ENCODE measurements around the gene FLNC.

Gene FLNC

DNA sequence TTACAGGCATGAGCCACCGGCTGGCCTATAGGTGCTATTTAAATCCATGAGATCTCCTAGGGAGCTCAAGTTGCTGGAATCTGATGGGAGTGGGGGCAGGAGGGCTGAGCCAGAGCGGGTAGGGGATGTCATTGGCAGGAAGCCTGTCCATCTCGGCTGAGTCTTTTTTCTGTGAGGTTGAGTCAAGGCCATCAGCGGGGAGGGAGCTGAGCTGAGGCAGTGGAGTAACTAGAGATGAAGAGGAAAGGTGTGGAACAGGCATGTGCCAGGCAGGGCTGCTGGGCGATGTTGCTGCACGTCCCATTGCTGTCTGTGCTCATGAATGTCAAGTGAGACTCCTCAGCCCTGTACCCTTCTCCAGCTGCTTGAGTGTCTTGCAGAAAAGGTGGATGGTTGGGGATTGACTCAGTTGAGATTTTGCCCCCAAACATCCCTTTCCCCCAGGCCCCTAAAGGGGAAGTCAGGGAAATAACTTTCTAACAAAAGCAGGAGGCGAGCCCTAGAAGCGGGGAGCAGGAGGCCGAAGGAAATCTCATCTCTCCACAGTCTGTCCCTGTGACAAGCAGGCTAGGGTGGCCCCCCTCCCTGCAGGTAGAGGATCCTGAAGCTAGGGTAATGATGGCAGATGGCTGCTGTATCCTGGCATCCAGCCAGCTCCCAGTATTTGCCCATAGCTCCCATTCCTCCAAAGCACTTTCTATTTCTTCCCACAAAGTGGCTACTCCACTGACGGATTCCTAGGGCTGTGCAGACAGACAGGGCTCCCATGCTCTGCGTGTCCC is 37.8 kb downstream of the FLNC start:
- Histone ChIP-seq H3K27ac (no peak overlapping the region), H3K4me3 (ENCODE audit: low read depth, low read length) (no peak overlapping the region), H3K27me3 (replicated peaks) (peaks cover 4% of the 10 kb centered on the region), H3K36me3 (replicated peaks) (peaks cover 11% of the 10 kb centered on the region)
- TF ChIP-seq, protein P1, sequence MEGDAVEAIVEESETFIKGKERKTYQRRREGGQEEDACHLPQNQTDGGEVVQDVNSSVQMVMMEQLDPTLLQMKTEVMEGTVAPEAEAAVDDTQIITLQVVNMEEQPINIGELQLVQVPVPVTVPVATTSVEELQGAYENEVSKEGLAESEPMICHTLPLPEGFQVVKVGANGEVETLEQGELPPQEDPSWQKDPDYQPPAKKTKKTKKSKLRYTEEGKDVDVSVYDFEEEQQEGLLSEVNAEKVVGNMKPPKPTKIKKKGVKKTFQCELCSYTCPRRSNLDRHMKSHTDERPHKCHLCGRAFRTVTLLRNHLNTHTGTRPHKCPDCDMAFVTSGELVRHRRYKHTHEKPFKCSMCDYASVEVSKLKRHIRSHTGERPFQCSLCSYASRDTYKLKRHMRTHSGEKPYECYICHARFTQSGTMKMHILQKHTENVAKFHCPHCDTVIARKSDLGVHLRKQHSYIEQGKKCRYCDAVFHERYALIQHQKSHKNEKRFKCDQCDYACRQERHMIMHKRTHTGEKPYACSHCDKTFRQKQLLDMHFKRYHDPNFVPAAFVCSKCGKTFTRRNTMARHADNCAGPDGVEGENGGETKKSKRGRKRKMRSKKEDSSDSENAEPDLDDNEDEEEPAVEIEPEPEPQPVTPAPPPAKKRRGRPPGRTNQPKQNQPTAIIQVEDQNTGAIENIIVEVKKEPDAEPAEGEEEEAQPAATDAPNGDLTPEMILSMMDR (IDR thresholded peaks at IDR 0.05; ENCODE audit: low read depth, low read length, missing control alignments), result no peak
- peak; percentile 28 for DNase-seq
- in situ Hi-C loops (cut with HindIII; ENCODE audit: low pct_ligation_motif_present, low sequenced_read_pairs), result no loop called here

DNA sequence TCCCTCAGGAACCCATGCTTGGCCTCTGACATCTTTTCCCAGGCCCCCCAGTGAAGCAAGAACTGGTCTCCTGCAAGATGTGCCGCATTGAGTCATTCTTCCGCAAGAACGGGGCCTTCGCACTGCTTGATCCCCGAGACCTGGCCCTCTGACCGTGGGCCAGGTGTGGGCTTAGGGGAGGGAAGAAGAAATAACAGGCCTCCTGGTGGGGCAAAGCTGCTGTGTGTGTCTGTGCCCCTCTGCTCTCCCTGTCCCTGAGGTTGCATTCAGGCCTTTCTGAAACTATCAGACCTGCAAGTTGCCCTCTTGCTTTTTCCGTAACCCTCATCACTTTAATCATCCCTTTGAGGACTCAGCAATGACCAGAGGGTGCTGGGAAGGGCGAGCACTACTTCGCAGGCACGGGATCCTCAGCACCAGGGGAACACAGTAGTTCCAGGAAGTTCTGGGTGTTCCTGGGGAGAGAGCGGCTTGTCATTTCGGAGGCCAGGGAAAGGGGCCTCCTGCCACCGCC is 38.5 kb downstream of the FLNC start:
- Histone ChIP-seq H3K4me3 (ENCODE audit: low read depth, low read length) (peak overlapping the region; percentile 46), H3K27me3 (replicated peaks) (peaks cover 4% of the 10 kb centered on the region), H3K27ac (no peak overlapping the region), H3K36me3 (replicated peaks) (peaks cover 11% of the 10 kb centered on the region)
- TF ChIP-seq, protein P1 (IDR thresholded peaks at IDR 0.05; ENCODE audit: low read depth, low read length, missing control alignments), result no peak
- in situ Hi-C loops (cut with HindIII; ENCODE audit: low pct_ligation_motif_present, low sequenced_read_pairs), result no loop called here
- DNase-seq, result no peak

DNA sequence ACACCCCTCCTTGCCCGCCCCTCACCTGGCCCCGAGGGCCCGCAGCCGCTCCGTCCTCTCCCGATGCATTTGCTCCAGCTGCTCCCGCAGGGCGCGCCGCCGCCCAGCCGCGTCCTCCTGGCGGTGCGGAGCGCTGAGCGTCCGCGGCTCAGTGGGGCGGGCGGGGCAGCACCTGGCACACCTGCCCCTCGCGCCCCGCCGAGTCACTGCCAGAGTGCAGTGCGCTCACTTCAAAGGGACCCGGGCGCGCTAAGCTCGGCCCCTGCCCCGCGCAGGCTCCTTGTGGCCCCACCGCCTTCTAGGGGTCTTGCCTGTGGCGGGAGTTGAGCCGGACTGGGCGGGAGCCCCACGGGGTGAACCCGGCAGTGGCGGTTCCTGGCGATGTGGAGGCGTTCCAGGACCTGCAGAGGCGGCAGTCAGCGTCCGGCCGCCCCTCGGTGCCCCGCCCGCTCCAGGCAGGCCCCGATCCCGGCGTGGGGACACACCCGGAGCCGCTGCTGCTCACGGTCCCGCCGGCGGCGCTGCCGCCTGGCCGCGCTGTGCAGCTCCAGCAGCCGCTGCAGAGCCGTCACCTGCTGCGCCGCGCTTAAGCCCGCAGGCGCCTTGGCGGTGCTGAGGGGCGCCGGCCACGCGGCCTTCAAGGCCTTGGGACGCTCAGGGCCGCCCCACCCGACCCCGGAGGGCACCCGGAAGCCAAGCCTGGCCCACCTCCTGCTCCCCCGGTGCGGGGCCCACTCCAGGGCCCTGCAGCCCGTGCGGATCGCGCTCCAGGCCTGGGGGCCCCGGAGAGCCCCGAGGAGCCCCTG is 39.1 kb downstream of the FLNC start:
- Histone ChIP-seq H3K27me3 (replicated peaks) (peaks cover 4% of the 10 kb centered on the region), H3K4me3 (ENCODE audit: low read depth, low read length) (peak overlapping the region; percentile 46), H3K27ac (no peak overlapping the region), H3K36me3 (replicated peaks) (peaks cover 11% of the 10 kb centered on the region)
- in situ Hi-C loops (cut with HindIII; ENCODE audit: low pct_ligation_motif_present, low sequenced_read_pairs), result no loop called here
- no peak for DNase-seq
- TF ChIP-seq, protein P1 (IDR thresholded peaks at IDR 0.05; ENCODE audit: low read depth, low read length, missing control alignments), result peak; percentile 11

DNA sequence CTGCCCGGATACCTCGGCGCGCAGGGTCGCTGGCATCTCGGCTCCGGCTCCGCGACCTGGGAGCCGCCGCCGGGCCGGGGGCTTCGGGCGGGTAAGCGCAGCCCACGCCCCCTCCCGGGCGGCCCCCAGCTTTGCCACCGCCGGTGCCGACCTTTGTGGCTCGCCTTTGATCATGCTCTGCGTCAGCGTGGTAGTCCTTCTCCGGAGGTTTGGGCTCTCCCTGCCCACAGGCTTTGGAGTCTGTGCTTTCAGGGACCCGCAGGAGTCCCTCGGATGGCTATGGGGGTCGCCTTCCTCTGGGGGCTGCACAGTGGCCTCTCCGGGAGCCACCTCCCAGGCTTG is 39.7 kb downstream of the FLNC start:
- H3K4me3 ChIP-seq (ENCODE audit: low read depth, low read length), result peak overlapping the region; percentile 26
- TF ChIP-seq, protein P1 (IDR thresholded peaks at IDR 0.05; ENCODE audit: low read depth, low read length, missing control alignments), result no peak
- H3K27me3 ChIP-seq (replicated peaks), result peaks cover 4% of the 10 kb centered on the region
- peaks cover 9% of the 10 kb centered on the region for H3K36me3 ChIP-seq (replicated peaks)
- no peak overlapping the region for H3K27ac ChIP-seq
- no peak for DNase-seq
- in situ Hi-C loops (cut with HindIII; ENCODE audit: low pct_ligation_motif_present, low sequenced_read_pairs), result no loop called here

DNA sequence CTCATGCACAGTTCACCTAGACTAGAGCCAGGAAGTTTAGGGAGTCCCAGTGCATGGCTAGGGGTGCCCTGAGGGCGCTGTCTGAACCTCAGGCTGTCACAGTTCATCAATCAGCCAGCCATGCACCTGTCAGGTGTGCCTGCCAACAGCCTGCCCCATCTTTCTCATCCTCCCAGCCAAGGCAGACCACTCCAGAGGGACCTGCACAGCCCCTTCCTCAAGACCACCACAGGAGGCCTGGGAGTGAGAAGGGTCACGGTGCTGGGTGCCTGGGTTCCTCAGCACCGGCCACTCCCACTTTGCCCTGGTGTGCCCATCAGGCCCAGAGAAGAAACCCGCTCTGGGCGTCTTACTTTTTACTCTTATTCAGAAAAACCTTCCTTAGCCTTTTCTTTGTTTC is 40.8 kb downstream of the FLNC start:
- Histone ChIP-seq H3K36me3 (replicated peaks) (no peaks in the 10 kb centered on the region), H3K27ac (no peak overlapping the region), H3K27me3 (replicated peaks) (peaks cover 4% of the 10 kb centered on the region), H3K4me3 (ENCODE audit: low read depth, low read length) (no peak overlapping the region)
- TF ChIP-seq, protein P1 (IDR thresholded peaks at IDR 0.05; ENCODE audit: low read depth, low read length, missing control alignments), result no peak
- no peak for DNase-seq
- in situ Hi-C loops (cut with HindIII; ENCODE audit: low pct_ligation_motif_present, low sequenced_read_pairs), result no loop called here
